HEK293 (cell line): ENCODE results near the gene ATE1.

Experiments
- CTCF ChIA-PET: fragments of 350-600 bp; formaldehyde crosslinking; extraction: SDS; loops from one replicate; lab custom pipeline; 2021; ENCODE audit warnings: antibody characterized with exemption; lab: Yijun Ruan, JAX
- POLR2A ChIA-PET: fragments of 300-600 bp; formaldehyde crosslinking; extraction: SDS; loops from one replicate; lab custom pipeline; 2020; ENCODE audit warnings: antibody characterized with exemption, inconsistent platforms; lab: Yijun Ruan, JAX
- H3K27ac ChIP-seq: fragments of 200-500 bp; sonication (Bioruptor generic); 2 replicates; pipeline ENCODE4 v1.5.1; 2014; ENCODE audit warnings: low read depth, low read length, control low read depth, inconsistent platforms; ENCODE audit errors: extremely low read depth
- H3K36me3 ChIP-seq, 2 experiments: fragments of 200-500 bp in 1 of 2; sonication (Bioruptor generic) in 1 of 2; 1 replicate in 1 of 2; 2 replicates in 1 of 2; pipeline ENCODE4 v1.5.1; 2014 to 2017; ENCODE audit warnings: inconsistent platforms in 2 of 2, low read length in 2 of 2; ENCODE audit not compliant: control insufficient read depth in 2 of 2, insufficient read depth in 1 of 2
- H3K4me1 ChIP-seq: fragments of 200-500 bp; sonication (Bioruptor generic); 2 replicates; pipeline ENCODE4 v1.5.1; 2014; ENCODE audit warnings: mild to moderate bottlenecking, low read length, inconsistent platforms; ENCODE audit not compliant: control insufficient read depth, insufficient read depth
- H3K4me3 ChIP-seq: 2 replicates; pipeline ENCODE4 v1.5.1; 2011; ENCODE audit warnings: low read depth, mild to moderate bottlenecking, control low read depth, low read length, moderate library complexity
- H3K9me3 ChIP-seq: fragments of 200-500 bp; sonication (Bioruptor generic); 2 replicates; pipeline ENCODE4 v1.5.1; 2014; ENCODE audit warnings: low read depth, low read length, inconsistent platforms; ENCODE audit not compliant: control insufficient read depth, insufficient read depth
- GLI4 ChIP-seq: fragments of 450-650 bp; formaldehyde crosslinking; IDR thresholded peaks from 2 replicates; pipeline ENCODE4 v1.5.1; 2016; ENCODE audit warnings: missing biosample characterization, missing genetic modification characterization
- SETDB1 ChIP-seq: IDR thresholded peaks from one replicate; pipeline ENCODE4 v1.6.1; 2017; ENCODE audit warnings: mild to moderate bottlenecking, low read length, moderate library complexity, mixed read lengths; ENCODE audit not compliant: insufficient read length
- SP7 ChIP-seq: fragments of 450-650 bp; formaldehyde crosslinking; IDR thresholded peaks from 2 replicates; pipeline ENCODE4 v1.5.1; 2016; ENCODE audit warnings: missing biosample characterization, missing genetic modification characterization
- ZBTB8A ChIP-seq: fragments of 450-650 bp; formaldehyde crosslinking; IDR thresholded peaks from 2 replicates; pipeline ENCODE4 v1.5.1; 2016; ENCODE audit warnings: missing biosample characterization, missing genetic modification characterization
- ZNF2 ChIP-seq: fragments of 450-650 bp; formaldehyde crosslinking; IDR thresholded peaks from 2 replicates; pipeline ENCODE4 v1.5.1; 2016; ENCODE audit warnings: missing biosample characterization, missing genetic modification characterization
- ZNF202 ChIP-seq: fragments of 450-650 bp; formaldehyde crosslinking; IDR thresholded peaks from 2 replicates; pipeline ENCODE4 v1.5.1; 2016; ENCODE audit warnings: missing biosample characterization, missing genetic modification characterization, borderline replicate concordance
- ZNF23 ChIP-seq: fragments of 450-650 bp; formaldehyde crosslinking; IDR thresholded peaks from 2 replicates; pipeline ENCODE4 v1.5.1; 2016; ENCODE audit warnings: missing biosample characterization, missing genetic modification characterization, borderline replicate concordance
- ZNF391 ChIP-seq: fragments of 450-650 bp; formaldehyde crosslinking; IDR thresholded peaks from 2 replicates; pipeline ENCODE4 v1.5.1; 2016; ENCODE audit warnings: low read depth, missing biosample characterization, missing genetic modification characterization, borderline replicate concordance
- ZNF394 ChIP-seq: fragments of 450-650 bp; formaldehyde crosslinking; IDR thresholded peaks from 2 replicates; pipeline ENCODE4 v1.5.1; 2016; ENCODE audit warnings: missing biosample characterization, missing genetic modification characterization, mild to moderate bottlenecking, moderate library complexity, borderline replicate concordance
- ZNF549 ChIP-seq: fragments of 450-650 bp; IDR thresholded peaks from 2 replicates; pipeline ENCODE4 v1.5.1; 2018; ENCODE audit warnings: missing biosample characterization, missing genetic modification characterization, mild to moderate bottlenecking, inconsistent platforms, moderate library complexity
- ZNF664 ChIP-seq: fragments of 450-650 bp; formaldehyde crosslinking; IDR thresholded peaks from 2 replicates; pipeline ENCODE4 v1.5.1; 2016; ENCODE audit warnings: missing biosample characterization, missing genetic modification characterization
- ZNF777 ChIP-seq: fragments of 450-650 bp; formaldehyde crosslinking; IDR thresholded peaks from 2 replicates; pipeline ENCODE4 v1.5.1; 2017; ENCODE audit warnings: missing biosample characterization, missing genetic modification characterization, borderline replicate concordance
- TF ChIP-seq, protein P1 (sequence below): fragments of 450-650 bp; formaldehyde crosslinking; IDR thresholded peaks from 2 replicates; pipeline ENCODE4 v1.5.1; 2017; ENCODE audit warnings: missing biosample characterization, missing genetic modification characterization
- TF ChIP-seq, protein P2 (sequence below): fragments of 450-650 bp; formaldehyde crosslinking; IDR thresholded peaks from 2 replicates; pipeline ENCODE4 v1.5.1; 2016; ENCODE audit warnings: missing biosample characterization, missing genetic modification characterization
- TF ChIP-seq, protein P3 (sequence below): fragments of 450-650 bp; formaldehyde crosslinking; IDR thresholded peaks from 2 replicates; pipeline ENCODE4 v1.5.1; 2016; ENCODE audit warnings: missing biosample characterization, missing genetic modification characterization, borderline replicate concordance

ATE1 gene

DNA sequence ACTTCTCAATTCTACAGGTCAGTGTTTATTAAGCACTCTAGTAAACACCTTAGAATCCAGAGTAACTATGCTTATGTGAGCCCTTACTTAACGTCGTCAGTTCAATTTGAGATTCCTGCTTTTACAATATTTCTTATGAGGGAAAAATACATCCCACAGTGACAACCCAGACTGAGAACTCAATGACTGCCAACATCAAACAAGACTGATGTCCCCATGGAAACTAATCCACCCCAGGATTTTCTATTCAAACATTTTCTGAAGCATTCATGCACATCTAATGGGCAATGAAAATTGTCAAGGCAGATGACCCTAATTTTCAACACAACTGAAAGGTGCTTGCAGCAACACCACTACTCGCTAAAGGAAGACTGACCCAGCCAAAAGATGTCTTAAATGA is 67.0 kb downstream of the ATE1 start:
- Histone ChIP-seq H3K4me1 (peaks cover 4% of the 10 kb centered on the region), H3K36me3 (peaks cover 5 to 11% of the 10 kb centered on the region in 2 experiments; a peak in 2 of 3 replicates), H3K9me3 (no peaks in the 10 kb centered on the region)
- POLR2A ChIA-PET, result no interaction called here
- no peak for TF ChIP-seq ZNF394 (tag by site-specific recombination)
- TF ChIP-seq, protein P1, sequence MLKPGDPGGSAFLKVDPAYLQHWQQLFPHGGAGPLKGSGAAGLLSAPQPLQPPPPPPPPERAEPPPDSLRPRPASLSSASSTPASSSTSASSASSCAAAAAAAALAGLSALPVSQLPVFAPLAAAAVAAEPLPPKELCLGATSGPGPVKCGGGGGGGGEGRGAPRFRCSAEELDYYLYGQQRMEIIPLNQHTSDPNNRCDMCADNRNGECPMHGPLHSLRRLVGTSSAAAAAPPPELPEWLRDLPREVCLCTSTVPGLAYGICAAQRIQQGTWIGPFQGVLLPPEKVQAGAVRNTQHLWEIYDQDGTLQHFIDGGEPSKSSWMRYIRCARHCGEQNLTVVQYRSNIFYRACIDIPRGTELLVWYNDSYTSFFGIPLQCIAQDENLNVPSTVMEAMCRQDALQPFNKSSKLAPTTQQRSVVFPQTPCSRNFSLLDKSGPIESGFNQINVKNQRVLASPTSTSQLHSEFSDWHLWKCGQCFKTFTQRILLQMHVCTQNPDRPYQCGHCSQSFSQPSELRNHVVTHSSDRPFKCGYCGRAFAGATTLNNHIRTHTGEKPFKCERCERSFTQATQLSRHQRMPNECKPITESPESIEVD (tag by site-specific recombination), result peak; percentile 29; the same call in 1 of the 2 replicates
- TF ChIP-seq, all 188 proteins: peak for 1
- CTCF ChIA-PET, result no interaction called here
- Histone ChIP-seq H3K27ac (no peak overlapping the region), H3K4me3 (no peak overlapping the region)

DNA sequence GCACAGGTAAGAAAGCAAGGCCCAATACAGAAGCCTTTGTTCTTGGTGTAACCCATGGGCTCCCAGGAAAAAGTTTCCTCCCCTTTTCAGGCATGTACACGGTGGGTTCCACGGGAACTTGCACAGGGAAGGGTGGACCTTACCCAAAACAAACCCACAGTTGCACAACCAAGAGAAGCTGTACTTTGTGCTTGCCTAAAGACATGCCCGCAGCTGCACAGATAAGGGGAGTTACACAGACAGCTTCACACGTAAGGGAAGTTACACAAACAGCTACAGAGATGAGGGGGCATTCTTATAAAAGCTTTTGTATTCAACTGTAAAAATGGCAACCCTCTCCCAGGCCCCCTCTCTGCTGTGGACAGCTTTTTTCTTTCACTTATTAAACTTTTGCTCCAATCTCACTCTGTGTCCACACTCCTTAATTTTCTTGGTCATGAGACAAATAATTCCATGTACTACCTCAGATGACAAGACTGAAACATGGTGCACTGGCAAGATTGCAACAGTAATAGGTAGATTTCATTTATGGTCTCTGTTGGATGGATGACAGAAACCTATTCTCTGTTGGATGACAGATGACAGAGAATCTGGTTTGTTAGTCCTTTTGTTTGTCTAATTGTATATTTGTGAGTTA is 72.9 kb downstream of the ATE1 start:
- Histone ChIP-seq H3K4me3 (no peak overlapping the region), H3K9me3 (no peaks in the 10 kb centered on the region), H3K36me3 (peaks cover 7 to 15% of the 10 kb centered on the region in 2 experiments; a peak in 2 of 3 replicates), H3K27ac (no peak overlapping the region), H3K4me1 (no peaks in the 10 kb centered on the region)
- TF ChIP-seq SETDB1 (peak; percentile 73), ZNF777 (tag by site-specific recombination) (no peak)
- CTCF ChIA-PET, result interaction anchor here (0.6 to 1.0 kb wide), 2 partner anchors 46 to 798 kb away, joined by 3 to 4 read pairs; no protein-coding TSS in a partner anchor
- POLR2A ChIA-PET, result no interaction called here

DNA sequence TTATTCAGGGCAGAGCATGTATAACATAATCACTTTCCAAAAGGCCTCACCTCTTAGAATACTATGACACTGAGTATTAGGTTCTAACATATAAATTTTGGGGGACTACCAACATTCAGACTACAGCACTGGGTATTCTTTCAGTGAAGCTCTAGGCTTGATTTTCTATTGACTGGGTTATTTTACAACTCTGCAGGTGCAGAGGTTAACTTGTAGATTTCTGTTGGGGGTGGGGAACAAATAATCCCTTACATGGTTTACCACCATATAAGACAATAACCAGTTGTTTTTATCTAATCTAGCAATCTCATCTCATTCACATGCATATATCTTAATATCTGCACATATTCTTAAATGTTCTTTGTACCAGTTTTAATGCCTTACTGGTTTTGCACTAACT is 73.9 kb downstream of the ATE1 start:
- TF ChIP-seq ZNF23, result no peak
- TF ChIP-seq ZNF664, result no peak
- TF ChIP-seq ZNF202 (tag by site-specific recombination), result no peak
- no peak for TF ChIP-seq GLI4 (tag by site-specific recombination)
- no peak for TF ChIP-seq SP7
- no peak for TF ChIP-seq ZNF549 (tag by site-specific recombination)
- peaks cover 7 to 20% of the 10 kb centered on the region in 2 experiments; a peak in 2 of 3 replicates for H3K36me3 ChIP-seq
- CTCF ChIA-PET, result interaction anchor here (0.6 to 1.0 kb wide), 3 partner anchors 47 to 799 kb away, joined by 3 to 4 read pairs (median 4); no protein-coding TSS in a partner anchor
- H3K9me3 ChIP-seq, result no peaks in the 10 kb centered on the region
- H3K27ac ChIP-seq, result no peak overlapping the region
- POLR2A ChIA-PET, result no interaction called here
- H3K4me1 ChIP-seq, result no peaks in the 10 kb centered on the region
- H3K4me3 ChIP-seq, result no peak overlapping the region

DNA sequence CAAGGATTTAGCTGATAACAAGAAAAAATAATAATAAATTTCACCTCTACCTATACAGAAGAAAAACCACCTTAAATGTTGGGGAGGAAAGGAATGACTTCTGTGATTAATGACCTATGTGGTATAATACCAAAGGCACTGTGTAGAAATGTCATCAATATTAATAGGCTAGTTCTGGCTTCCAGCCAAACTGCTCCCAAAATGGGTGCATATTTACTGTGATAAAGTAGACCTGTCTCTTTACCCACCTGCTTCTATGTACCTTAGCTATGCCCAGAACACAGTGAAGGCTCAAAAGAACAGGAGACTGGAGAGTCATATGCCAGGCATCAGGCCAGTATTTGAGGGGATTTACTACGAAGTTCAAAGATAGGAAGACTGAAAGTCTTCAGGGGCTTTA is 76.0 kb downstream of the ATE1 start:
- ChIA-PET CTCF (interaction anchor here (1.1 kb wide), 1 partner anchor 27 kb away, joined by 5 read pairs; no protein-coding TSS in a partner anchor), POLR2A (no interaction called here)
- Histone ChIP-seq H3K4me3 (no peak overlapping the region), H3K36me3 (peaks cover 9 to 10% of the 10 kb centered on the region in 2 experiments; a peak in 2 of 3 replicates), H3K9me3 (no peaks in the 10 kb centered on the region), H3K4me1 (no peaks in the 10 kb centered on the region), H3K27ac (no peak overlapping the region)
- TF ChIP-seq, protein P2, sequence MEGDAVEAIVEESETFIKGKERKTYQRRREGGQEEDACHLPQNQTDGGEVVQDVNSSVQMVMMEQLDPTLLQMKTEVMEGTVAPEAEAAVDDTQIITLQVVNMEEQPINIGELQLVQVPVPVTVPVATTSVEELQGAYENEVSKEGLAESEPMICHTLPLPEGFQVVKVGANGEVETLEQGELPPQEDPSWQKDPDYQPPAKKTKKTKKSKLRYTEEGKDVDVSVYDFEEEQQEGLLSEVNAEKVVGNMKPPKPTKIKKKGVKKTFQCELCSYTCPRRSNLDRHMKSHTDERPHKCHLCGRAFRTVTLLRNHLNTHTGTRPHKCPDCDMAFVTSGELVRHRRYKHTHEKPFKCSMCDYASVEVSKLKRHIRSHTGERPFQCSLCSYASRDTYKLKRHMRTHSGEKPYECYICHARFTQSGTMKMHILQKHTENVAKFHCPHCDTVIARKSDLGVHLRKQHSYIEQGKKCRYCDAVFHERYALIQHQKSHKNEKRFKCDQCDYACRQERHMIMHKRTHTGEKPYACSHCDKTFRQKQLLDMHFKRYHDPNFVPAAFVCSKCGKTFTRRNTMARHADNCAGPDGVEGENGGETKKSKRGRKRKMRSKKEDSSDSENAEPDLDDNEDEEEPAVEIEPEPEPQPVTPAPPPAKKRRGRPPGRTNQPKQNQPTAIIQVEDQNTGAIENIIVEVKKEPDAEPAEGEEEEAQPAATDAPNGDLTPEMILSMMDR (tag by site-specific recombination), result no peak
- TF ChIP-seq ZBTB8A (tag by site-specific recombination) (no peak), ZNF2 (tag by site-specific recombination) (no peak), ZNF391 (tag by site-specific recombination) (no peak)
- TF ChIP-seq, protein P3, sequence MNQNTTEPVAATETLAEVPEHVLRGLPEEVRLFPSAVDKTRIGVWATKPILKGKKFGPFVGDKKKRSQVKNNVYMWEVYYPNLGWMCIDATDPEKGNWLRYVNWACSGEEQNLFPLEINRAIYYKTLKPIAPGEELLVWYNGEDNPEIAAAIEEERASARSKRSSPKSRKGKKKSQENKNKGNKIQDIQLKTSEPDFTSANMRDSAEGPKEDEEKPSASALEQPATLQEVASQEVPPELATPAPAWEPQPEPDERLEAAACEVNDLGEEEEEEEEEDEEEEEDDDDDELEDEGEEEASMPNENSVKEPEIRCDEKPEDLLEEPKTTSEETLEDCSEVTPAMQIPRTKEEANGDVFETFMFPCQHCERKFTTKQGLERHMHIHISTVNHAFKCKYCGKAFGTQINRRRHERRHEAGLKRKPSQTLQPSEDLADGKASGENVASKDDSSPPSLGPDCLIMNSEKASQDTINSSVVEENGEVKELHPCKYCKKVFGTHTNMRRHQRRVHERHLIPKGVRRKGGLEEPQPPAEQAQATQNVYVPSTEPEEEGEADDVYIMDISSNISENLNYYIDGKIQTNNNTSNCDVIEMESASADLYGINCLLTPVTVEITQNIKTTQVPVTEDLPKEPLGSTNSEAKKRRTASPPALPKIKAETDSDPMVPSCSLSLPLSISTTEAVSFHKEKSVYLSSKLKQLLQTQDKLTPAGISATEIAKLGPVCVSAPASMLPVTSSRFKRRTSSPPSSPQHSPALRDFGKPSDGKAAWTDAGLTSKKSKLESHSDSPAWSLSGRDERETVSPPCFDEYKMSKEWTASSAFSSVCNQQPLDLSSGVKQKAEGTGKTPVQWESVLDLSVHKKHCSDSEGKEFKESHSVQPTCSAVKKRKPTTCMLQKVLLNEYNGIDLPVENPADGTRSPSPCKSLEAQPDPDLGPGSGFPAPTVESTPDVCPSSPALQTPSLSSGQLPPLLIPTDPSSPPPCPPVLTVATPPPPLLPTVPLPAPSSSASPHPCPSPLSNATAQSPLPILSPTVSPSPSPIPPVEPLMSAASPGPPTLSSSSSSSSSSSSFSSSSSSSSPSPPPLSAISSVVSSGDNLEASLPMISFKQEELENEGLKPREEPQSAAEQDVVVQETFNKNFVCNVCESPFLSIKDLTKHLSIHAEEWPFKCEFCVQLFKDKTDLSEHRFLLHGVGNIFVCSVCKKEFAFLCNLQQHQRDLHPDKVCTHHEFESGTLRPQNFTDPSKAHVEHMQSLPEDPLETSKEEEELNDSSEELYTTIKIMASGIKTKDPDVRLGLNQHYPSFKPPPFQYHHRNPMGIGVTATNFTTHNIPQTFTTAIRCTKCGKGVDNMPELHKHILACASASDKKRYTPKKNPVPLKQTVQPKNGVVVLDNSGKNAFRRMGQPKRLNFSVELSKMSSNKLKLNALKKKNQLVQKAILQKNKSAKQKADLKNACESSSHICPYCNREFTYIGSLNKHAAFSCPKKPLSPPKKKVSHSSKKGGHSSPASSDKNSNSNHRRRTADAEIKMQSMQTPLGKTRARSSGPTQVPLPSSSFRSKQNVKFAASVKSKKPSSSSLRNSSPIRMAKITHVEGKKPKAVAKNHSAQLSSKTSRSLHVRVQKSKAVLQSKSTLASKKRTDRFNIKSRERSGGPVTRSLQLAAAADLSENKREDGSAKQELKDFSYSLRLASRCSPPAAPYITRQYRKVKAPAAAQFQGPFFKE (tag by site-specific recombination), result no peak
